ENCODE data around the gene HGD.
"Not testable (repeated sequence)": the region's sequence is repeated elsewhere in the genome, so short reads cannot be mapped to it uniquely, and the experiment has no call there.

HGD gene

DNA sequence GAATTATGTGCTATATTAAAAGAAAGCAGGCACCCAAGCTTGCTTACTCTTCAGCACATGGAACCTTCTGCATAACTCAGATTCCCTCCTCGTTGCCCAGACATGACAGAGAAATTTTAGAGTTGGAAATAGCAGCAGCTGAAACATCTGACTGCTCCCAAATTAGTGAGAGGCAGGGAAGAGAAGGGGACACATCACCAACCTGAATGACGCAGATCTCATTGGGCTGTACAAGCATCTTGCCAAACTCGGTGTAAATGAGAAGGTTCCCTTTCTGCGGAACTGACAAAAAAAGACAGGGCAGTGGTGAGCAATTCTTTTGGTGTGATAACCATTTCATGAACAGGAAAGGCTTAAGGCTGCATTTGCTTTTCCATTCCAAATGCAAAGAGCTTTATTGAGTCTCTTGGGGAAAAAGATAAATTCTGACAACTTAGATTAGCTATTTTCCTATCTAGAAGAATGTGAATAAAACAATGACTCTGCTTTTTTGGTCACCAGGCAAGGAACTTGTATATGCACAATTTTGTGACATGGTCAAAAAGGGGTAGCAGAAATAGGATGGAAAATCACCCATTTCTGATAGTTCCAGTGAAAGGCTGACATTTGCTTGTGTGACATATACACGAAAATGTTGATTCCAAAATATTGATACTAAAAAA lies 35.1 kb downstream of the HGD start:
- no peak overlapping the region for H3K27ac ChIP-seq
- TF ChIP-seq, protein P1, sequence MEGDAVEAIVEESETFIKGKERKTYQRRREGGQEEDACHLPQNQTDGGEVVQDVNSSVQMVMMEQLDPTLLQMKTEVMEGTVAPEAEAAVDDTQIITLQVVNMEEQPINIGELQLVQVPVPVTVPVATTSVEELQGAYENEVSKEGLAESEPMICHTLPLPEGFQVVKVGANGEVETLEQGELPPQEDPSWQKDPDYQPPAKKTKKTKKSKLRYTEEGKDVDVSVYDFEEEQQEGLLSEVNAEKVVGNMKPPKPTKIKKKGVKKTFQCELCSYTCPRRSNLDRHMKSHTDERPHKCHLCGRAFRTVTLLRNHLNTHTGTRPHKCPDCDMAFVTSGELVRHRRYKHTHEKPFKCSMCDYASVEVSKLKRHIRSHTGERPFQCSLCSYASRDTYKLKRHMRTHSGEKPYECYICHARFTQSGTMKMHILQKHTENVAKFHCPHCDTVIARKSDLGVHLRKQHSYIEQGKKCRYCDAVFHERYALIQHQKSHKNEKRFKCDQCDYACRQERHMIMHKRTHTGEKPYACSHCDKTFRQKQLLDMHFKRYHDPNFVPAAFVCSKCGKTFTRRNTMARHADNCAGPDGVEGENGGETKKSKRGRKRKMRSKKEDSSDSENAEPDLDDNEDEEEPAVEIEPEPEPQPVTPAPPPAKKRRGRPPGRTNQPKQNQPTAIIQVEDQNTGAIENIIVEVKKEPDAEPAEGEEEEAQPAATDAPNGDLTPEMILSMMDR (IDR thresholded peaks at IDR 0.05): no peak
- no peak for TF ChIP-seq ZFX (IDR thresholded peaks at IDR 0.05; ENCODE audit: borderline replicate concordance)

DNA sequence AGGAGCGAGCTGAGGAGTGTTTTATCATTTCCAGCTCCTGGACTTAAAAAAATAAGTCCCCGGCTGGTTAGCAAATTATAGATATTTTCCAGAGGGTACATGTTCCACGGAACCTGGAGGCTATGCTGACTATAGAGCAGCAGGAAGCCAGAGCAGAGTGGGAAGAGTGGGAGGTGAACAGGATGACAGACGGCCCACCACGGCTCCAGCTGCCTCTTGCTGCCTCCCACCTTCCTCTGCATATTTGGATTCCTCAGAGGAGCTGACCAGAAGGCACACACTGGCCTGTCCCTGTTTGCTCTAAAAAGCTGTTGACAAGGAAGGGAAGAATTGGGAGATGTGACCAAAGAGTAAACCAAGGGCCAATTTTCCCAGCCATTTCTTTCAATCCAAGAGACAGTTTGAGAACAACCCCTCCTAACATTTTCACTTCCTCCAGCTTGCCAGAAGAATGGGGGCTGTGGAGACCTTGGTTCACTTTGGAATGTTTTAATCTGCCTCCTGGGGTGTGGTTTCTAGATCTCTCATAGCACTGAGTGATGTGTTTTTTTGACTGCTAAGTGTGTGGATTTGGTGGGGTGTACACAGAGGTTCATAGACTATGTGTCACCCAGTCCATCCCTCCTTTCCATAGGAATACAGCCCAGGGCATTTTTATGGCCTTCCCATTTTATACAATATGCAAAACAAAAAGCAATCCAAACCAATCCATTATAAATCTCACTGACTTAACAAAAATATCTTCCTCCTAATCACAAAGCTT lies 36.8 kb downstream of the HGD start:
- no peak for TF ChIP-seq ZFX (IDR thresholded peaks at IDR 0.05; ENCODE audit: borderline replicate concordance)
- TF ChIP-seq, protein P1 (IDR thresholded peaks at IDR 0.05): no peak
- H3K27ac ChIP-seq: no peak overlapping the region

DNA sequence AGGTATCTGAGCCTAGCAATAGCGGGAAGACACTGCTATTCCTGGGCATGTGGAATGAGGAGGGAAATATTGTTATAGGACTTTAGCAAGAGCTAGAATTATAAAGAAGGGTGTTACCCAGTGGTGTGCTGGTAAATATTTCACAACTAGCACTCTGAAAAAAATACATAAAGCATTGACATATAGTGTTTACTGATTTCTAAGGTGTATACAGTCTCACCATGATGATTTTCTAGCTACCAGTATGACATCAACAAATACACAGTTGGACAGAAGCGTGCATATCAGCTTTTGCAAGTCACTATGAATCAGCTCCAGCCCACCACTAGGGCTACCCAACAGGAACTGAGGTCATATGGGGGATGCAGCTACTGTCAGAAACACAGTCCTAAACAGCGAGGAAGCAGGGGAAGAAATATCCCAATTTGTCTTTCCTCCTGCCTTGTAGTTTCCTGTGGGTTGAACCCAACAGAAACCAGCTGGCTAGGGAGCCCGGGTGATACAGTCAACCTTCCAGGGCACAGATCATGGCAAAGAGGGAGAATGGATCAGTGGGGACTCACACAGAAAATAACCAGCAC lies 39.6 kb downstream of the HGD start:
- H3K27ac ChIP-seq: no peak overlapping the region
- TF ChIP-seq ZFX (IDR thresholded peaks at IDR 0.05; ENCODE audit: borderline replicate concordance): no peak
- TF ChIP-seq, protein P1 (IDR thresholded peaks at IDR 0.05): no peak

DNA sequence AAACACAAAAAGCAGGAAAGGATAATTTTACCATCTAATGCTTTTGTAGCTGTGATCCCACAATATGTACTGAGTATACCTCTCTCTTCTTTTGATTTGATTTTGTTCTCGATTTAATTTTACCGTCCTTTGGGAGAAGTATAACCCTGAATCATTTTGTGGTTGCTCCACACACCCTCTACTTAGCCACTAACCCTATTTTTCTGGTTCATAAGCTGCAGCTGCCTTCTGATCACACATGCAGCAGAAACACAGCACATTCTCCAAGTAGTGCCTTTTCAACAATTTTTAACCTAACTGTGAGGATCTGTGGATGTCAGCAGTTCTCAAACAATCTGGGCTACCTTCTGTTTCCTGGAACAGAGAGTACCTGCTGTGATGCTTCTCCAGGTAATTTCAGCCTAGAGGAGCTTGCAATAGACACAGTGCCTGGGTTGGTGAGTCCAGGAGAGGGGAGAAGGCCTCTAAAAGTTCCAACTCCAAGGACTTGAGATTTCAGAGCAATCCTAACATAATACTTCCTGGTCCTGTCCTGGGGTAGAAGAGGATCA lies 40.3 kb downstream of the HGD start:
- H3K27ac ChIP-seq: no peak overlapping the region
- TF ChIP-seq ZFX (IDR thresholded peaks at IDR 0.05; ENCODE audit: borderline replicate concordance): no peak
- TF ChIP-seq, protein P1 (IDR thresholded peaks at IDR 0.05): no peak

DNA sequence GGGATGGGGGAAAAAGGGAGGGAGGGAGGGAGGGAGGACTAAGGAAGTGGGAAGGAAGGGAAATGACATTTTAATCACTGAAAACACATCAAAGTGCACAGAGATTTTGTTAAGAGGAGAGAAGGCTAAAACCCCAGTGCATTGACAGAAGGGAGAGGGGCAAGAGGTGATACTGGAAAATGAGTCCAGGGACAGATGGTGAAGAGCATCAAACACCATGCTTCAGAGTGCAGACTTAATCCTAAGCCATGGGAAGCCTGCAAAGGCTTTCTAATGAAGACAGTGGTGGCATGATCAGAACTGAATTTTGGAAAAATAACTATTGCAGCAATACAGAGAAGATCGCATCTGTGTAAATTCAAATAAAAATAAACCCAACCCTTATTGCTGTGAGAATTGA lies 41.8 kb downstream of the HGD start:
- no peak overlapping the region for H3K27ac ChIP-seq
- TF ChIP-seq, protein P1 (IDR thresholded peaks at IDR 0.05): no peak
- no peak for TF ChIP-seq ZFX (IDR thresholded peaks at IDR 0.05; ENCODE audit: borderline replicate concordance)

DNA sequence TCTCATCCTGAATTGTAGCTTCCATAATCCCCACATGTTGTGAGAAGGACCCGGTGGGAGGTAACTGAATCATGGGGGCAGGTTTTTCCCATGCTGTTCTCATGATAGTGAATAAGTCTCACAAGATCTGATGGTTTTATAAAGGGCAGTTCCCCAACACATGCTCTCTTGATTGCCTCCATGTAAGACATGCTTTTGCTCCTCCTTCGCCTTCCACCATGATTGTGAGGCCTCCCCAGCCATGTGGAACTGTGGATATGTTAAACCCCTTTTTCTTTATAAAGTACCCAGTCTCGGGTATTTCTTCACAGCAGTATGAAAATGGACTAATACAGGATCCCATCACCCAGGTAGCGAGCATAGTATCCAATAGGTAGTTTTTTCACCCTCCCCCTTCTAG lies 43.2 kb downstream of the HGD start:
- not testable (repeated sequence) for H3K27ac ChIP-seq

DNA sequence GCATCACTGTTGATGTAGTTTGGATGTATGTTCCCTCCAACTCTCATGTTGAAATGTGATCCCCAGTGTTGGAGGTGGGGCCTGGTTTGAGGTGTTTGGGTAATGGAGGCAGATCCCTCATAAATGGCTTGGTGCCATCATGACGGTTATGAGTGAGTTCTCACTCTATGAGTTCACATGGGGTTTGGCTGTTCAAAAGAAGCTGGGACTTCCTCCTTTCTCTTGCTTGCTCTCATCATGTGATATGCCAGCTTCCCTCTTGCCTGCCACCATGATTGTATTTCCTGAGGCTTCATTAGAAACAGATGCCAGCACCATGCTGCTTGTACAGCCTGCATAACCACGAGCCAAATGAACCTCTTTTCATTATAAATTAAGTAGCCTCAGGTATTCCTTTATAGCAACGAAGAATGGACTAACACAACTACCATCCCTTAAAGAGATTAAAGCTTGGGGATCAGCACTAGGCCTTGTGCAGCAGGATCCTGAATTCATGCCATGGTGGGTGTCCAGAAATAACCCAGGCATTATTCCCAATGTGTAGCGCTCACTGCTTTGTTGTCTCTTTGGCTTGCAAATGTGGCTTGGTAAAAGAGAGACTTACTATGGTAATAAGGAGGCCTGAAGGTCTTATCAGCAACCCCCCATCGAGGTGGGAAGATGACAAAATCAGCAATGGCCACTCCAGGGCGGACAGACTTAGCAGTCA lies 44.0 kb downstream of the HGD start:
- no peak overlapping the region for H3K27ac ChIP-seq
- TF ChIP-seq, protein P1 (IDR thresholded peaks at IDR 0.05): no peak
- TF ChIP-seq ZFX (IDR thresholded peaks at IDR 0.05; ENCODE audit: borderline replicate concordance): no peak

All from 22Rv1 (cell line).